ENCODE results near the gene AHCYL1.
A peak's percentile ranks its signal among the peaks of the same experiment; 100 is the strongest.
"Not testable (repeated sequence)": the region's sequence is repeated elsewhere in the genome, so short reads cannot be mapped to it uniquely, and the experiment has no call there.

The AHCYL1 gene

GRCh38 chr1:110003747-110004428 lies 19.3 kb downstream of the AHCYL1 start:
- DNase-seq = peak; percentile 85 to 88

GRCh38 chr1:110004583-110004982 lies 20.0 kb downstream of the AHCYL1 start:
- DNase-seq = no peak

- DNase-seq = no peak
These were observed 21.4 kb downstream of the AHCYL1 start for GRCh38 chr1:110005971-110006370.

DNA sequence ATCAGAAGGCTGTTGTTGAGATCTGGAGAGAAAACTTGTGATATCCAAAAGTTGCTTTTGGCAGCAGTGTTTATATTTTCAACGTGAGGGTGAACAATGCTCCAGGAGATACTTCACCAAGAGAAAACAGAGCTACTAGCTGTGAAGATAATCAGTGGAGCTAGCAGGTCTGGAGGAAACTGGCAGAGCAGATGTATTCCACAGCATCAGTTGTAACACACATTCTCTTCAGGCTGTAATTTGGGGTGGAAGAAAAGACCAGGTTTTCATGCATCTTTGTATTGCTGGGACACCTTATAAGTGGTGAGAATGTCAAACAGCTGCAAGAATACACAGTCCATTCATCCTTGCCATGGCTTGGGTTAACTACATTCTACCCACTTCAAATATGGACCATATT lies 22.0 kb downstream of the AHCYL1 start:
- DNase-seq = no peak

DNA sequence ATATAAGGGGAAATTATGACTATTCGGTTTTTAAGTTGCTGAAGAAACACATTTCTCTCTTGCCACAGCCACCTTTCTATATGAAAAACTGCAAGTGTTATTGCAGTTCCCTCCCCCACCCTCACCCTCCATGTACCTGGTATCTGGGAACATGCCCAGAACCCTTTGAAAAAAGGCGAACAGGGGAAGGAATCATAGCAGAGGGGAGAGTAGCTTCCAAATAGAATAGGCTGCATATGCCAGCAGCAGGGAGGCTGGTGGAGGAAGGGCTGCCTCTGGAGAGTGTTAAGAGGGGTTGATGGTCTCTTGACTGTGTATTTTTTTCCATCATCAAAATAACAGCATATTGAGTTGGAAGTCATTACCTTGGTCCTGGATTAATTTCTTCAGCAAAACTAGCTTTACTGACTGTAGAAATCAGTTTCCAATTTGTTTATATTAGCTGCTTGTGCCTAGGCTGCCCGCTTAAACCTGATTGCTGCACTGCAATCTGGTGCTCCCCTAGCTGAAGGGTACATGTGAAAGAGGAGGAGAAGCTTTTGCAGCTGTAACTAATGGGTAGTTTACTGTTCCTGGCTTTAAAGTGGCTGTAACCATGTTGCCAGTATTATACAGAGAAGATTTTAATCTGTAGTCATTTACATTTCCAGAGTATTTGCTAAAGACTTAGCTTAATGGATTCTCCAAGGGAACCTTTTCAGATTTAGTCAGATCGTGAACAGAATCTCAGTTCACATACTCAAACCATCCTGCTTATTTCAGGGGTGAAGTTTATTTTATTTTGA lies 22.7 kb downstream of the AHCYL1 start:
- DNase-seq = no peak

- no peak for DNase-seq
These were observed 24.5 kb downstream of the AHCYL1 start for GRCh38 chr1:110008971-110009565.

- peak; percentile 74 to 82 for DNase-seq
These were observed 27.0 kb downstream of the AHCYL1 start for GRCh38 chr1:110011527-110012041.

GRCh38 chr1:110012100-110012780 lies 27.7 kb downstream of the AHCYL1 start:
- DNase-seq = no peak

DNA sequence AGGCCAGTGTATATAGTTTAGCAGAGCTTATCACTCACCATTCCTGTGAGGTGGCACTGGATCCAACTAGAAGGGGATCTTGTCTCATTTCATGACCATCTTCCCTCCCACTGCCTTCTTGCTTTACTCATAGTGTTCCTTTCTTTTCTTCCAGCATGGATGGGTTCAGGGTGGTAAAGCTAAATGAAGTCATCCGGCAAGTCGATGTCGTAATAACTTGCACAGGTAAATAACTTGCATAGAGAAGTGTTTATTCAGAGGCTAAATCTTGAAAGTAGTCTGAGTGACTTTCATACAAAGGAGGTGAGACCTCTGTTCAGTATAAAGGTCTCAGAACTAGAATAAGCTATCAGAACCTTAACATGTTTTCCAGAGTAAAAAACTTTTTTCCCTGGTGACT lies 33.2 kb downstream of the AHCYL1 start:
- no peak for DNase-seq

DNA sequence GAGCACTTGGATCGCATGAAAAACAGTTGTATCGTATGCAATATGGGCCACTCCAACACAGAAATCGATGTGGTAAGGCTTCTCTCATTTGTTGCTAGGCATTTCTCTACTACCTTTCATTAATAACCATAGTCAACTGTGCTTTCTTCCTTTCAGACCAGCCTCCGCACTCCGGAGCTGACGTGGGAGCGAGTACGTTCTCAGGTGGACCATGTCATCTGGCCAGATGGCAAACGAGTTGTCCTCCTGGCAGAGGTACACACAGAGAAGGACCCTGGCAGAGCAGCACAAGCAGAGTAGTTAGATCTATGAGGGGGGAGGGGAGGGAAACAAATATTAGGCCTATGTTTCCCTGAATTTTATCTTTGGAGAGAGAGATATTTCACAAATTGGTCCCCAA lies 33.8 kb downstream of the AHCYL1 start:
- no peak for DNase-seq

- DNase-seq = no peak
These were observed 35.2 kb downstream of the AHCYL1 start for GRCh38 chr1:110019770-110020169.

- no peak for DNase-seq
These were observed 36.7 kb downstream of the AHCYL1 start for GRCh38 chr1:110021285-110021684.

DNA sequence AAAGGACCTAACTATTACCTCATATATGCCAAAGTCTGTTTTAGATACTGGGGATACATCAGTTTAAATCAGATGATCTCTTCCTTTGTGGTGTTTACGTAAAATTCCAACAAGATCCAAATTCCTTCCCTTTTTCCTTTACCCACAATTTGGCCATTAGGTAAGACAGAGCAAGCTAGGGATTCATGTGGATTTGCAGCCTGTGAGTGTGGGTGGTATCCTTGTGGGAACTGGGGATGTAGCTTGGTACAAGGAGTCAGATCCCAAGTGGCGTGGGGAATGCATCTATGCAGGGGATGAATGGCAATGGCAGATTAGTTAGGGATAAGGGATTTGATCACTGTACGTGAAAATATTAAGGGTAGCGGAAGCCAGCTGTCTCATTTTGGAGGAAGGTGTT lies 40.0 kb downstream of the AHCYL1 start:
- DNase-seq = no peak

DNA sequence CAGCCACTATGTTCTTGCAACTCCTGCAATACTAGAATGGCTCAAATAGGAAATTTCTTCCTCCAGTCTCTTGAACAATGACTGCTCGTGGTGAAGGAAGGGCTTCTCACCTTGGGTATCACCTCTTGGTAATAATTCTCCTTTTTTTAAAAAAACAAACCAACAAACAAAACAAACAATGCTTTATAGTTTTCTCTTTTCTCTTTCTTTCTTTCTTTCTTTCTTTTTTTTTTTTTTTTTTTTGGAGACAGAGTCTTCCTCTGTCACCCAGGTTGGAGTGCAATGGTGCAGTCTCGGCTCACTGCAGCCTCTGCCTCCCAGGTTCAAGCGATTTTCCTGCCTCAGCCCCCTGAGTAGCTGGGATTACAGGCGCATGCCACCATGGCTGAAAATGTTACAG lies 46.1 kb downstream of the AHCYL1 start:
- DNase-seq = not testable (repeated sequence)

DNA sequence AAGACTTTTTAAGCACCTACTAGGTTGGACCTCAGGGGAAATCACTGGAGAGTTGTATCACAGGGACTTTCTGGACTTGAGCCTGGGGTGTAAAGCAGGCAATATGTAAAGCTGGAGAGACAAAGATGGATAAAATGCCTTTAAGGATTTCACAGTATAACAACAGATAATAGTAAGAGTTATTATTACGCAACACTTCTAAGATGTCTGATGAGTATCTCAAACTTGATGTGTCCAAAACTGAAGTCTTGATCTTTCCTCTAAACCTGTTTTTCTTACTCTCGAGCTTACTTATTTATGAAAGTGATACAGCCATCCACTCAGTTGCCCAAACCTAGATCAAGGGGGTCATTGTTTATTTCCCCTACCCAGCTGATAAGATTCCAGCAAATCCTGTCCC lies 47.8 kb downstream of the AHCYL1 start:
- DNase-seq = no peak

- DNase-seq = no peak
These were observed 48.9 kb downstream of the AHCYL1 start for GRCh38 chr1:110033421-110033820.

DNA sequence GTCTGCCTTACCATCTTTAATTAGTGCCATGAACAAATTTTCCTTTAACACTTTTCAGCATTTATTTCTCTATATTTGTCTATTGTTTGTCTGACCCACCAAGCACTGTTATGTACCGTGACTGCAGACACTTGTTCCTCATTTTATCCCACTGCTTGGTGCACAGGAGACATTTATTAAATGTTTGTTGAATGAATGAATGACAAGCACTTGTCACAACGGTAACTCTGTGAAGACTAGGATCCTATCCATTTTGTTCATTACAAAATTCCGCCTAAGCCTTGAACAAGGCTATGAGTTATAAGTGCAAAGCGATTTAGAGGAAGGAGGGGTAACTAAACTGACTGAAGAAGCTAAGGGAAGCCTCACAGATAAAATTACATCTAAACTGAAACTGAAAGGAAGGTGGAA lies 49.5 kb downstream of the AHCYL1 start:
- no peak for DNase-seq

DNA sequence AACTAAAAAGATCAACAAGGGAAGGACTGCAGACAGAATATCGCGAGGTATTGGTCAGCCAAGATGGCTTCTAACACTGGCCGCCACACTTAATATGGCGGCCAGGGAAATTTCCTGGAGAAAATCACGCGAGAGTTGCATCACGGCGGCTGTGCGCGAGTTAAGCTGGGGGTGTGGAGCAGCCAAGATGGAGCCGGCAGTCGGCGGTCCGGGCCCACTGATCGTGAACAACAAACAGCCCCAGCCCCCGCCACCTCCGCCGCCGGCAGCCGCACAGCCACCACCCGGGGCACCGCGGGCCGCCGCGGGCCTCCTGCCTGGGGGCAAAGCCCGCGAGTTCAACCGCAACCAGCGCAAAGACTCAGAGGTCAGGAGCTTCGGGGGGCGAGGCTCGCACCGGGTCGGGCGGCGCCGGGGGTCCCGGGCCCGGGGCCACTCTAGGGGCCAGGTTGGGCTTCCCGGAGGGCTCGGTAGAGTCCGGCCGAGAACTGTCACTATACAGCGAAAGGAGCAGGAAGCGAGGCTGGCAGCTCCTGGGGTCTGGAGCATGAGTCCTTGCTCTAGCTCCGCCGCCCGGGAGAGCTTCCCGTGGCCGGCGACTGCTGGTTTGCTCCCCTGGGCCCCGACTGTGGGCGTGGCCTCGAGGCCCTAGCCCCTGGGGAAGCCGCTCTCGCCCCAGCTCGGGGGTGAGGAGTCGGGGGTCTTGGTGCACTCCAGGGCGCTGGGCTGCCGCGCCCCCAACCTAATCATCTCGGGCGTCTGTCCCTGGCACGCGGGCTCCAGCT lies 50.1 kb downstream of the AHCYL1 start, which contains the start of gene STRIP1:
TSS of gene STRIP1 (plus strand) at position 174 of the 785 bp plus-strand sequence. CDS start at position 188, 14 bp downstream.
- DNase-seq = peak; percentile 98

GRCh38 chr1:110035236-110035752 lies 50.7 kb downstream of the AHCYL1 start:
- peak; percentile 45 to 72 for DNase-seq

GRCh38 chr1:110038271-110038670 lies 53.7 kb downstream of the AHCYL1 start:
- no peak for DNase-seq

DNA sequence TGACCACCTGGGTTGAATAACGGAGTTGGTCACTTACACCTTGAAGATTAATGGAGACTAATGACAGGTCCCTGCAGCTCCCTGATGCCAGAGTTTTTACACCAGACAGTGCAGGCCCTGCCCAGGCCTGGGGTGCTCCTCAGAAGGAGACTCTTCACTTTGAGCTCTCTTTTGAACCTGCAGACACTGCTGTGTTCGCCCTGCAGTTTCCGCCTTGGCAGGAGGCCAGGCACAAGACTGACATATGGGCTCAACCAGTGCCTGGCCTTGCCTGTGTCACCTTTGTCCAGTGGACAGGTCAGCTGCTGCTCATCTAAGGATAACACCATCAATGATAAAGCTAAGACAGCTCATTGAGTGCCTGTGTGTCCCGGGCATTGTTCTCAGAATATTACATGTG lies 55.1 kb downstream of the AHCYL1 start:
- DNase-seq = no peak

DNA sequence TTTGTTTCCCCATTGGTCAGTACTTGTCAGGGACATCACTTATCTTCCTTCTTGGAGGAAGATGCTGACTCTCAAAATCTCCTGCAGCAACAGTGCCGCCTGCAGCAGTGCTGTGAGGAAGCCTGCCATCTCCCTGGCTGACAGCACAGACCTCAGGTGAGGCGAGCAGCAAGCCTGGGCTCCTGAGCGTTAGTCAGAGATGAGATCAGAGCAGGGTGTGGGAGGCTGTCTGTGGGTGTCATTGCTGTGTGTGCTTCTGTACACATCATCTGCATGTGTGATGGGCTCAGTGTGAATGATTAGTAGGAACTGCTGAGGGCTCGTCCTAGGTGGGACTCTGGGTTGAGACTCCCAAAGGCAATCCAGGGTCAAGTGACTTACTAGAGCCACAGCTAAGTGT lies 56.0 kb downstream of the AHCYL1 start:
- no peak for DNase-seq
